ENCODE data around the gene BARHL1.

Gene BARHL1

DNA sequence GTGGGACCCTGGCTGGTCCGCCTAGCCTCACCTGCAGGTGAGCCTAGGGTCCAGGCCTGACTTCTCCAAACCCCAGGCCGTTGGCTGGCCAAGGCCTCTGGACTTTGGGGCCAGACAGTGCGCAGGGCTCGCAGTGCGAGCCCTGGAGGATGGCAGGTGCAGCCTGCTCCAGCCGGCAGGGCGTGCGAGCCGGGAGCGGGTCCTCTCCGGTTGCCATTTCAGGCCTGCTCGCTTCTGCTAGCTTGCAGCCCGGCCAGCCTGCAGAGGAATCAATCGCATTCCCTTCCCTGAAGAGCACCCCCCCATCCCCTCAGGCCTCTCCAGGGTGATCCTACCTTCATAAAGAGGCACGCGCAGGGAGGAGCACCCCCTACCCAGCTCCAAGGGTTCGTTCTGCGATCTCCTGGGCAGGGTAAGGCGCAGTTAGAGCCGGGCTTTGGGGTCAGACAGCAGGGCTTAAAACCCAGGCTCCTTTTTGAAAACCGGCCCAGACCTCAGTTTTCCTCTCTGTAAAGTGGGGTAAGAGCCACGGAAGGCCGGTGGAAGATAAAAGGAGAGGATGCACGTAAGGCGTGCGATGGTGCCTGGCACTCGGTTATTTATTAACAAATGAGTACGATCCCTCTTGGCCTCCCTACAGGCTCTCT lies 6.2 kb downstream of the BARHL1 start:
- no peak for DNase-seq

- DNase-seq: no peak
These were observed 7.0 kb downstream of the BARHL1 start for GRCh38 chr9:132589148-132590036.

DNA sequence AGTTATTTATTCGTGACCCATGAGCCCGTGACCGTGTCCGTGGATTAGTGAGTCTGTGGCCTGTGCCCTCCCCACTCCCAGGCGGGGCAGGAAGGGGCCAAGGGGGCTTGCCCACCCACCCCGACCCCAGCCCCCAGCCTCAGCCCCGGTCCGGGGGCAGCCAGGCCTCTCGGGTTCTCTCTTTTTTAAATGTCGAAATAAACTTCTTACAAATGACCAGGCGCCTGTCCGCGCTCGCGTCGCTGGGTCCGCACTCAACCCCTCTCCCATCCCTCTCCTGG lies 7.6 kb downstream of the BARHL1 start:
- DNase-seq: no peak

- DNase-seq: no peak
These were observed 8.1 kb downstream of the BARHL1 start for GRCh38 chr9:132590318-132591182.

- no peak for DNase-seq
These were observed 8.8 kb downstream of the BARHL1 start for GRCh38 chr9:132591244-132591643.

GRCh38 chr9:132591751-132592314 lies 9.4 kb downstream of the BARHL1 start:
- no peak for DNase-seq

DNA sequence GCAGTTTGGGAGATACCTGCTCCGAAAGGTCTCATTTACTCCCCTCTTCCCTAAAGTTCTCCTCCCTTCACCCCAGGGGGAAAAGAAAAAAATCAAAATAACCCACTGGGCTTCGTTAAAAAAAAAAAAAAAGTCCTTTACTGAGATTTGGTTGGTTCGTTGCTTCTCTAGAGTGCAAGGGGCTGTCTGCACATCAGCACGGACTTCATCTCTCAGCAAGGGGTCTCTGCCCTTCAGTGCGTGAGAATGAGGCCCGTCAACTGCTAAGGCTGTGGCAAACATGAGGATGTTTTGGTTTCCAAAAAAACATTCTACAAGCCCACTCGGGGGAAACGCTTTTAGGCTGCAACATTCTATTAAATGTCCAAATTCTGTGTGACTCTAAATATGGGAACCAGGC lies 10.0 kb downstream of the BARHL1 start:
- DNase-seq: no peak

- no peak for DNase-seq
These were observed 12.0 kb downstream of the BARHL1 start for GRCh38 chr9:132594412-132594811.

DNA sequence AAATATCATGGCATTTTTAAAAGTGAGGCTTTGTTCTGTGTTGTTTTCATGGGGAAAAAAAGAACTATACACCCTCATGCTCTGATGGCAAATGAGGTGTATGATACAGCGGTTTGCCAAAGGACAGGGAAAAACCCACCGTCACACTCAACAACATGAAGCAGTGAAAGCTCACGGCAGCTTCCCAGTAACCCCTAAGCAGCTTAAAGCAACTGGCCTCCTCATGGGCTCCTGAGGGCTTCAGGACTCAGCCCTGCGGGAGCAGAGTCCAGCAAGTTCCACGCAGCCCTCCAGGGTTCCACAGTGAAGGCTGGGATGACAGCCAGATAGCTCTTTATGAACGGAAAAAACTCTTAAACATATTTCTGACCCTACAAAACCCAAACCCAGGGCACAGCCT lies 12.9 kb downstream of the BARHL1 start:
- no peak for DNase-seq

GRCh38 chr9:132596200-132596599 lies 13.8 kb downstream of the BARHL1 start:
- DNase-seq: no peak

GRCh38 chr9:132597073-132597775 lies 14.8 kb downstream of the BARHL1 start:
- DNase-seq: no peak

DNA sequence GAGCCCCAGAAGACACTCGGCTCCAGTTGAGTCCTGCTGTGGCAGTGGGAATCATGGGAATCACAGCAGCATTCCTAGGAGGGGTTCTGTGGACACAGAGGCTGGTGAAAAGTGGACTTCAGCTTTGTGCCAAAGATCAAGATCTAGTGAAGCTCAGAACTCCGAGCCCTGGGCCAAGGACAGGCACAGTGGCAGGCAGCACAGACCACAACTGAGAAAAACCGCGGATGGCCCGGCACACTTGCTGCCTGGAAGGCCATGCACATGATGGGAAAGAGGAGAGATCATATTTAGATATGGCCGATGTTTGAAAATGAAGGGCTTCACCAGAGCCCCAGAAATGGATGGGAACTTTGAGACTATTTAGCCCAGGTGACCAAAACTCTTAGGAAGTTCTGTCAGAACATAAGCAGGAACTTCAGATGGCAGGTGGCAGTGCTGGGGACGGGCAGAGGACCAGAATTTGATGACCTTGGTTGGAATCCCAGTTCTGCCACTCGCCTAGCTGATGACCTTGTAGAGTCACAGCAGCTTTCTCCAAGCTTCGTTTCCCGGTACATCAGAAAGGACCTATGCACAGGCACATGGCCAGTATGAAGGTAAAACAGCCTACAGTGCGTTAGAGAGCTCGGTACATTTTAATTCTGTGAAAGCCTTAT lies 18.0 kb downstream of the BARHL1 start:
- DNase-seq: no peak

GRCh38 chr9:132602207-132602606 lies 19.8 kb downstream of the BARHL1 start:
- no peak for DNase-seq

DNA sequence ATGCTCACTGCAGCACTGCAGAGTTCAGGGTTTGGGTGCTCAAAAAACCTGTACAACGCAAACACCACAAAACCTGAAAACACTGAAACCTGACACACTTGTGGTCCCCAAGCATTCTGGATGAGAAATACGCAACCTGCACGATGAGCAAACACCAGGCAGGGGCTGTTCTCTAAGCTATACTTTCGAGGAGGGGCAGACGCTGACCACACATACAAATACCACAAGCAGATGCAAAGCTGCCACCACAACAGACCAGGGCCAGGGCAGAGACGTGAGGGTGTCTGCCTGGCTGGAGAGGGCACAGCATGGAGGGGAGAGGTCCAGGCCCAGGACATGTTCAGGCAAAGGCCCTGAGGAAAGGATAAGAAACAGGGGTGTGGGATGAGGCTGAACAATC lies 23.0 kb downstream of the BARHL1 start:
- no peak for DNase-seq

DNA sequence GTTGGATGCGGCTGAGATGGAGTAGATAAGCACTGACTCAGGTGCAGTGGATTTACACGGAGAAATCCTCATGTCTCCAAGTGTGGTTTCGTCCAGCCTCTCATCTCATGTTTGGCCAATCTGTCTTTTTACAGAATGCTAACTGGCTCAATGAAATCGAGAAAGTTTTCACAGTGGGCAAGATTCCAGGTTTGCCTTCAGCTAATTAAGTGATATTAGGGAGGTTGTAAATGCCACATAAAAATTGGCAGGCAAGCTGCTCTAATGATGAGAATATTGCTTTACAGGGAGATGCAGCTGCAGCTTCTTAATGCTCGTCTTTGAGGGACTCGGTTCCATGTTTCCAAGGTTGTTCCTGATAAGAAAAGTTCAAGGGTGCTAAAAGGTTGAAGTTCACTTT lies 23.7 kb downstream of the BARHL1 start:
- no peak for DNase-seq

DNA sequence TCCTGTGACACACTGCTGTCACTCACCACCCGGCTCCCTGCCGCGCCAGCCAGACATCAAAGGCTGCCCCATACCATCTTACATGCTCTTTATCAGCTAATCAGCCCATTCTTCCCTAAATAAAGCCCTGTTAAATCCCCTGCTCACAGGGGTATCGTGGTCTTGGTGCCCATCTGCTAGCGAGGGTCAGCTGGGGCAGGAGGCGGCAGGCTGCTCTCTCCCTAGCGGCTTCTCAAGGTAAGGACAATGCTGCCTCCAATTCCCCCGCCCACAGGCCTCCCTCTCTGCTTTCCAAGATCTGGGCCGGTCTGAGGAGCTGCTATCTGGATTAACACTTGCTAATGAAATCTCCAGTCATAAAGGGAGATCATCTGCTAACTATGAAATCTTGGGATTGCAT lies 26.8 kb downstream of the BARHL1 start:
- DNase-seq: no peak

- no peak for DNase-seq
These were observed 27.4 kb downstream of the BARHL1 start for GRCh38 chr9:132609829-132610228.

DNA sequence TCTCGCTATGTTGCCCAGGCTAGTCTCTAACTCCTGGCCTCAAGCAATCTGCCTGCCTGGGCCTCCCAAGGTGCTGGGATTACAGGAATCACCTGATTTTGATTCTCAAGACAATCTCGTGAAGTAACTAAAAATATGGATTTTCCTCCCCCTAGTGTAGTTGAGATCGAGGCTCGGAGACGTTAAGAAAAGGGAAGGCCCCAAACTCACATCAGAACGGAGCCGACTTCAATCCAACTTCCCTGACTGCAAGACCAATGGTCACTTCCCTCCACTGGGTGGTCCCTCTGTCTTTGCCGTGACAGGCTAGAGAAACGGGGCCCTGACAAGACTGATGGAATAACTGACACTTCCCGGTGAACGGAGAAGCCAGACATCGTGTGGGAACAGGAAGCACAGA lies 28.3 kb downstream of the BARHL1 start:
- DNase-seq: no peak

- DNase-seq: no peak
These were observed 31.9 kb downstream of the BARHL1 start for GRCh38 chr9:132614324-132614723.

- DNase-seq: no peak
These were observed 33.4 kb downstream of the BARHL1 start for GRCh38 chr9:132615774-132616173.

GRCh38 chr9:132616725-132617124 lies 34.3 kb downstream of the BARHL1 start:
- no peak for DNase-seq

GRCh38 chr9:132622159-132622558 lies 39.8 kb downstream of the BARHL1 start:
- DNase-seq: no peak
